GM23248 (cell line): Measurements from ENCODE around the gene DNLZ. TPM values are rescaled to one million over a fixed set of nuclear protein-coding genes. Genes with fewer than 3 reads are reported as not detected.

Experiments used
- DNase-seq: peaks from one replicate; pipeline ENCODE4 v3.0.0-alpha.2; 2015
- H2AFZ ChIP-seq: fragments of 200-600 bp; sonication (generic); 2 replicates; pipeline ENCODE4 v1.6.1; 2016; ENCODE audit warnings: antibody characterized with exemption
- H3F3A ChIP-seq: fragments of 200-600 bp; sonication (generic); 2 replicates; pipeline ENCODE4 v1.6.1; 2016; ENCODE audit warnings: mild to moderate bottlenecking, antibody characterized with exemption, mixed run types; ENCODE audit not compliant: insufficient read depth
- H3K27ac ChIP-seq: fragments of 200-600 bp; sonication (generic); 2 replicates; pipeline ENCODE4 v1.5.1; 2016; ENCODE audit warnings: mild to moderate bottlenecking
- H3K27me3 ChIP-seq: fragments of 200-600 bp; sonication (generic); replicated peaks from 2 replicates; pipeline ENCODE4 v1.6.1; 2016; ENCODE audit warnings: mild to moderate bottlenecking; ENCODE audit not compliant: insufficient read depth
- H3K36me3 ChIP-seq: fragments of 200-600 bp; sonication (generic); 2 replicates; pipeline ENCODE4 v1.6.1; 2016; ENCODE audit warnings: low read depth, mild to moderate bottlenecking
- H3K4me1 ChIP-seq: fragments of 200-600 bp; sonication (generic); 2 replicates; pipeline ENCODE4 v1.6.1; 2016; ENCODE audit warnings: mild to moderate bottlenecking; ENCODE audit not compliant: insufficient read depth
- H3K4me2 ChIP-seq: fragments of 200-600 bp; sonication (generic); one replicate; pipeline ENCODE4 v1.6.1; 2016; ENCODE audit warnings: mild to moderate bottlenecking; ENCODE audit not compliant: unreplicated experiment
- H3K4me3 ChIP-seq: fragments of 200-600 bp; sonication (generic); 2 replicates; pipeline ENCODE4 v1.5.1; 2016; ENCODE audit warnings: mild to moderate bottlenecking
- H3K79me2 ChIP-seq: fragments of 200-600 bp; sonication (generic); 2 replicates; pipeline ENCODE4 v1.6.1; 2016; ENCODE audit warnings: mild to moderate bottlenecking; ENCODE audit not compliant: insufficient read depth
- H3K9ac ChIP-seq: fragments of 200-600 bp; sonication (generic); 2 replicates; pipeline ENCODE4 v1.6.1; 2016; ENCODE audit warnings: mild to moderate bottlenecking
- H3K9me2 ChIP-seq: fragments of 200-600 bp; sonication (generic); 2 replicates; pipeline ENCODE4 v1.6.1; 2016; ENCODE audit warnings: mixed run types, mild to moderate bottlenecking, moderate library complexity; ENCODE audit not compliant: insufficient read depth
- H3K9me3 ChIP-seq: fragments of 200-600 bp; sonication (generic); one replicate; pipeline ENCODE4 v1.6.1; 2017; ENCODE audit warnings: low read depth
- H4K20me1 ChIP-seq: fragments of 200-600 bp; sonication (generic); 2 replicates; pipeline ENCODE4 v1.6.0; 2016; ENCODE audit not compliant: insufficient read depth
- EZH2 ChIP-seq: fragments of 200-600 bp; sonication (generic); IDR thresholded peaks from 2 replicates; pipeline ENCODE4 v1.6.1; 2018; ENCODE audit warnings: antibody characterized with exemption, mild to moderate bottlenecking; ENCODE audit not compliant: insufficient read depth, poor library complexity, severe bottlenecking
- EZH2phosphoT487 ChIP-seq: fragments of 200-600 bp; sonication (generic); IDR thresholded peaks from 2 replicates; pipeline ENCODE4 v1.6.1; 2018; ENCODE audit warnings: antibody characterized with exemption, moderate library complexity, mild to moderate bottlenecking, low read depth; ENCODE audit not compliant: insufficient read depth
- WGBS, 2 experiments: methylation state at CpG; one replicate each; pipeline ENCODE4 v1.1.6; 2015 to 2017; ENCODE audit warnings: low lambda C conversion rate in 2 of 2, low coverage in 1 of 2; ENCODE audit errors: missing lambda C conversion rate in 2 of 2; 5-methylcytosine and 5-hydroxymethylcytosine counted together
- in situ Hi-C: fragments of 300-500 bp; cut with MboI; formaldehyde crosslinking; loops from 2 replicates; pipeline ENCODE4 v1.15.0; 2020
- polyA plus RNA-seq: library from polyadenylated mRNA; unstranded; fragments of >200 nt; fragmentation: Nextera tagmentation; extraction: Ambion mirVana; gene quantifications from 2 replicates; pipeline ENCODE4 v1.2.1, GENCODE V29; 2016
- total RNA-seq: library from RNA; depleted of rRNA; stranded (reverse); fragments of >200 nt; shearing (Covaris generic); gene quantifications from 2 replicates; pipeline ENCODE4 v1.2.3, GENCODE V29; 2014

DNLZ gene
- total and polyA plus RNA-seq, 2 experiments from 2014 or later: 27.1 to 49.8 TPM

DNA sequence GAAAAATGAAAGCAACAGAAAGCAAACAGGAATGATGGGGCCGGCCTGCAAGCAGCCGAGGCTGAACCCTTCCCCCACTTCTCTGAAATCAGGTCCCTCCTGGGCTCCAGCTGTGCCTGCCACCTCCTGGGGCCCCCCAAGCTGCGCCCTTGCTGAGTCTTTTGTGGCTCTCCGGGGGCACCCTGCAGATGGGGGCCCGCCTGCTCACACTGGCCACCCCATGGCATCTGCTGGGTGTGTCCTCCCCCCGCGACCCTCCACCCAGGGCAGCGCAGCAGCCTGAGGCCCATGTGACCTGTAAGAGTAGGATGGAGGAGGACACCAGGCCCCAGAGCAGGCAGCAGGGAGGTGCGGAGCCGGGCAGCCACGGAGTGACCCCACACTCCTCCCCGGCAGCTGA lies 30.5 kb downstream of the DNLZ start:
- Histone ChIP-seq H3K9me2 (no peaks in the 10 kb centered on the region), H3K27ac (no peak overlapping the region), H3K27me3 (no peaks in the 10 kb centered on the region), H4K20me1 (no peaks in the 10 kb centered on the region), H3K36me3 (no peaks in the 10 kb centered on the region), H3K9ac (no peak overlapping the region), H3K4me1 (peaks cover 7% of the 10 kb centered on the region; the same call in 1 of the 2 replicates), H3K4me2 (no peak overlapping the region), H3K4me3 (no peak overlapping the region), H3K79me2 (peaks cover 64% of the 10 kb centered on the region), H3K9me3 (no peaks in the 10 kb centered on the region), H2AFZ (no peak overlapping the region), H3F3A (no peaks in the 10 kb centered on the region)
- WGBS, 2 experiments: 91 to 97% methylated on average over 12 of the region's 12 CpGs
- TF ChIP-seq EZH2phosphoT487: no peak
- TF ChIP-seq EZH2: no peak
- in situ Hi-C loops: no loop called here
- DNase-seq: no peak

DNA sequence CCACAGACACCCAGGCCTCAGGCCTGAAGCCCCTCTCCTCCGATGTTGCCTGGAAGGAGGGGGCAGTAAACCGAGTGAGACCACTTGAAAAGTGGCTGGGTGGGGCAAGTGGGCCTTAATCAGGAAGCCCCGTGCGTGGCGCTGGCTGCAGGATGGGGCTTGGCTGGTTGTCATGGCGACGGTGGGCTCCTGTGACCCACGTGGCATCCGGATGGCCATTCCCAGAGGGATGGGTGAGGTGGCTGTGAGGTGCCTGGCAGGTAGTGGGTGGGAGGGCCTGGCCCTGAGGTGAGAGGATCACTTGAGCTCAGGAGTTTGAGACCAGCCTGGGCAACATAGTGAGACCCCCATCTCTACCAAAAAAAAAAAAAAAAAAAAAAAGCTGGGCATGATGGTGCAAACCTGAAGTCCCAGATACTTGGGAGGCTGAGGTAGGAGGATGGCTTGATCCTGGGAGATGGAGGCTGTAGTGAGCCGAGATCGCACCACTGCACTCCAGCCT lies 31.0 kb downstream of the DNLZ start:
- TF ChIP-seq EZH2phosphoT487: no peak
- DNase-seq: no peak
- H3K4me1 ChIP-seq: peaks cover 7% of the 10 kb centered on the region; the same call in 1 of the 2 replicates
- H3K9me2 ChIP-seq: no peaks in the 10 kb centered on the region
- H3K9ac ChIP-seq: no peak overlapping the region
- in situ Hi-C loops: no loop called here
- H3F3A ChIP-seq: no peaks in the 10 kb centered on the region
- no peak overlapping the region for H3K4me2 ChIP-seq
- H4K20me1 ChIP-seq: no peaks in the 10 kb centered on the region
- no peak overlapping the region for H2AFZ ChIP-seq
- no peaks in the 10 kb centered on the region for H3K9me3 ChIP-seq
- no peaks in the 10 kb centered on the region for H3K27me3 ChIP-seq
- H3K79me2 ChIP-seq: peaks cover 66% of the 10 kb centered on the region
- no peak overlapping the region for H3K4me3 ChIP-seq
- 72 to 78% methylated on average over 11 of the region's 11 CpGs for WGBS, 2 experiments
- no peaks in the 10 kb centered on the region for H3K36me3 ChIP-seq
- H3K27ac ChIP-seq: no peak overlapping the region

DNA sequence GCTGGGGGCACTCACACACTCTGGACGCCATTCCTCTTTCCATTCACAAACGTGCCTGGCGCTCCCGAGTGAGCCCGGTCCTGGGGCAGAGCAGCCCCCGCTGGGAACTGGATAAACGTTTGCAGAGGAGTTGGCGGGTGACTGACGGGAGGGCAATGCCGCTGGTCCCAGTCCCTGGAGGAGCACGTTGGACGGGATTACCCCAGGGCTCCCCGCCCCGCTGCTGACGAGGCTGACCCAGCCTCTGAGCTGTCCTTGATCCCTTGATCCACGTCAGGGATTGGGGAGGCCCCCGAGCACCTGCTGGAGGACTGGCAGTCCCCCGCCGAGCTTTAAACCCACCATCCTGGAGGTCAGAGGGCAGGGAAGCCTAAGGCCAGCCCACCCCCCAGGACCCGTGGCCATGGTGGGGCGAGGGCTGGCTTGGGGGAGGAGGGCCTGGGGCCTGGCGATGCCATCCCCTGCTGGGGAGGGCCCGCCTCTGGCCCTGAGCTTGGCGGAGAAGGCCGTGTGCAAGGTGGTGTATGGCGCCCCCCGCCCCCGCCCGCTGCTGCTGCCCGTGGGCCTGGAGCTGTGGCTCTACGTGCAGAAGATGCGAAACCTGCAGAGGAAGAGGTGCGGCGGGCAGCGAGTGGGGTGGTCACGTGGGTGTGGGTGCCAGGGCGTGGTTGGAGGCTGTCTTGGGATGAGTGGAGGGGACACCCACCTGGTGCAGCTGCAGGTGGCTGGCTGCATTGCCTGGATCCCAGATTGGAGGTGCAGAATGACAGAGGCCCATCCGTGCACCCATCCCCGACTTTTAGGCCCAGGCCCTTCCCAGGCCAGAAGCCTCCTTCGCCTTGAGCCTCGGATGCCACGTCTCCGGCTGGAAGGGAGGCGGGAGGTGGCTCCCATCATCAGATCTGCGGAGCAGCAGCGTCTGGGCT lies 31.7 kb downstream of the DNLZ start:
- no peaks in the 10 kb centered on the region for H3F3A ChIP-seq
- no peaks in the 10 kb centered on the region for H3K27me3 ChIP-seq
- no peaks in the 10 kb centered on the region for H3K9me3 ChIP-seq
- in situ Hi-C loops: no loop called here
- H4K20me1 ChIP-seq: no peaks in the 10 kb centered on the region
- H3K27ac ChIP-seq: no peak overlapping the region
- H3K4me2 ChIP-seq: no peak overlapping the region
- peaks cover 9% of the 10 kb centered on the region for H3K4me1 ChIP-seq
- no peaks in the 10 kb centered on the region for H3K36me3 ChIP-seq
- no peak overlapping the region for H3K4me3 ChIP-seq
- H3K9me2 ChIP-seq: no peaks in the 10 kb centered on the region
- no peak for TF ChIP-seq EZH2
- TF ChIP-seq EZH2phosphoT487: no peak
- H3K9ac ChIP-seq: no peak overlapping the region
- 88 to 91% methylated on average over 30 to 45 of the region's 46 CpGs for WGBS, 2 experiments
- DNase-seq: no peak
- H3K79me2 ChIP-seq: peaks cover 66% of the 10 kb centered on the region
- H2AFZ ChIP-seq: no peak overlapping the region

DNA sequence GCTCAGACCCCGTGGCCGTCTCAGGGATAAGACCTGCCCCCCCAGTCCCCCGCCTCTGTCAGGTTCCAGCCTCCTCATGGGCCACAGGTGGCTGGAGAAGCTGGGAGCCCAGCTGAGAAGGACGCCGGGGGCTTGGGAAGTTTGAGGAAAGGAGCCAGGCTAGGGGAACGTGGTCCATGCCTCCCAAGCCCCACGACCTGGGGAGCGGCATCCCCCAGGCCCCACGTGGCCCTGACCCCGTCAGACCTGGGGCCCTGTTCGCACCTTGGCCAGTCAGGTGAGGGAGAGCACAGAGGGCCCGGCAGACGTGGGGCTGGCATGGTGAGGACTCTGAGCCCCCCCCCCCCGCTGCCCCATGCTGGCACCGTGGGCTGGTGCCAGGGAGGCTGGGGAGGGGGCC lies 32.5 kb downstream of the DNLZ start:
- Histone ChIP-seq H3F3A (no peaks in the 10 kb centered on the region), H4K20me1 (no peaks in the 10 kb centered on the region), H3K4me3 (no peak overlapping the region), H3K36me3 (no peaks in the 10 kb centered on the region), H3K9me3 (no peaks in the 10 kb centered on the region), H3K27me3 (no peaks in the 10 kb centered on the region), H2AFZ (no peak overlapping the region), H3K4me2 (no peak overlapping the region), H3K4me1 (peaks cover 17% of the 10 kb centered on the region), H3K9me2 (no peaks in the 10 kb centered on the region), H3K9ac (no peak overlapping the region), H3K79me2 (peaks cover 66% of the 10 kb centered on the region), H3K27ac (no peak overlapping the region)
- 70 to 78% methylated on average over 6 to 14 of the region's 15 CpGs for WGBS, 2 experiments
- in situ Hi-C loops: no loop called here
- no peak for DNase-seq
- TF ChIP-seq EZH2 (no peak), EZH2phosphoT487 (no peak)
